HCT116 (cell line): Measurements from ENCODE around the gene CRYBG2. TPM values are rescaled to one million over a fixed set of nuclear protein-coding genes. Genes with fewer than 3 reads are reported as not detected.

Experiments
- ATAC-seq: fragments of 200-7000 bp; cut with Tn5 transposase; 2 replicates; pipeline ENCODE4 v1.9.1; 2020; ENCODE audit warnings: mild to moderate bottlenecking, moderate library complexity
- BruUV-seq: library from RNA; stranded (reverse); fragments of 400-500 nt; replicated peaks from 2 replicates; lab custom pipeline; 2021; lab: Mats Ljungman, UMichigan
- CTCF ChIA-PET: fragments of 300-600 bp; sonication (Branson Sonifier 250); formaldehyde crosslinking; loops from one replicate; lab custom pipeline; 2021; ENCODE audit warnings: antibody characterized with exemption; lab: Charles Lee
- POLR2A ChIA-PET: fragments of 300-600, 350-600 bp; sonication (Branson Sonifier 250); formaldehyde crosslinking; loops from one replicate; lab custom pipeline; 2021; ENCODE audit warnings: antibody characterized with exemption; lab: Charles Lee
- RAD21 ChIA-PET, 2 experiments: fragments of 300-600 bp; sonication (Branson Sonifier 250); formaldehyde crosslinking; loops; one replicate each; lab custom pipeline; 2023; ENCODE audit warnings: low total read pairs in 2 of 2; ENCODE audit not compliant: uncharacterized antibody in 2 of 2, unreplicated experiment in 2 of 2, low non-redundant PET in 1 of 2; lab: Charles Lee
- DNase-seq: peaks from one replicate; pipeline ENCODE4 v3.0.0-alpha.2; 2010; ENCODE audit warnings: low read depth, low spot score
- H2AFZ ChIP-seq: fragments of 200-600 bp; shearing (Covaris generic), sonication (generic); 2 replicates; pipeline ENCODE4 v1.6.1; 2017; ENCODE audit warnings: low read depth, mixed run types, mixed read lengths, antibody characterized with exemption, low read length; ENCODE audit not compliant: poor library complexity, severe bottlenecking
- H3K27ac ChIP-seq: 2 replicates; pipeline ENCODE4 v1.5.1; 2012; ENCODE audit warnings: low read depth, low read length
- H3K27me3 ChIP-seq: fragments of 200-600 bp; sonication (generic); 2 replicates; pipeline ENCODE4 v1.6.1; 2016; ENCODE audit warnings: mixed run types, low read length, mixed read lengths; ENCODE audit not compliant: insufficient read depth
- H3K36me3 ChIP-seq, 2 experiments: fragments of 200-500 bp in 1 of 2; fragments of 200-600 bp in 1 of 2; sonication (Bioruptor generic) in 1 of 2; sonication (generic) in 1 of 2; 2 replicates each; pipeline versions ENCODE4 v1.5.1 to v1.6.1; 2014 to 2016; ENCODE audit warnings: low read length in 2 of 2, inconsistent platforms in 1 of 2, mixed read lengths in 1 of 2, mixed run types in 1 of 2; ENCODE audit not compliant: insufficient read depth in 2 of 2, control insufficient read depth in 1 of 2
- H3K4me1 ChIP-seq, 2 experiments: fragments of 200-600 bp in 1 of 2; sonication (generic) in 1 of 2; 2 replicates each; pipeline versions ENCODE4 v1.5.1 to v1.6.1; 2012 to 2017; ENCODE audit warnings: low read length in 2 of 2, inconsistent platforms in 1 of 2, mild to moderate bottlenecking in 1 of 2, mixed read lengths in 1 of 2, mixed run types in 1 of 2, moderate library complexity in 1 of 2; ENCODE audit not compliant: insufficient read depth in 2 of 2, control insufficient read depth in 1 of 2
- H3K4me2 ChIP-seq: fragments of 200-600 bp; sonication (generic); 2 replicates; pipeline ENCODE4 v1.6.1; 2017; ENCODE audit warnings: mixed run types, low read length, mixed read lengths
- H3K4me3 ChIP-seq, 2 experiments: fragments of 200-600 bp in 1 of 2; sonication (generic) in 1 of 2; replicated peaks in 1 of 2; 2 replicates each; pipeline ENCODE4 v1.5.1; 2011 to 2016; ENCODE audit warnings: low read length in 2 of 2, control low read depth in 1 of 2, low read depth in 1 of 2, mild to moderate bottlenecking in 1 of 2, mixed read lengths in 1 of 2, mixed run types in 1 of 2
- H3K79me2 ChIP-seq: fragments of 200-600 bp; sonication (generic); 2 replicates; pipeline ENCODE4 v1.6.1; 2017; ENCODE audit warnings: mild to moderate bottlenecking, mixed run types, low read length, moderate library complexity, mixed read lengths; ENCODE audit not compliant: insufficient read depth
- H3K9ac ChIP-seq: fragments of 200-600 bp; sonication (generic); 2 replicates; pipeline ENCODE4 v1.6.1; 2016; ENCODE audit warnings: low read length, mixed read lengths
- H3K9me2 ChIP-seq: fragments of 200-600 bp; sonication (generic), shearing (Covaris generic); 2 replicates; pipeline ENCODE4 v1.6.1; 2017; ENCODE audit warnings: mixed run types, mild to moderate bottlenecking, moderate library complexity; ENCODE audit not compliant: insufficient read depth
- H3K9me3 ChIP-seq, 2 experiments: fragments of 200-500 bp in 1 of 2; fragments of 200-600 bp in 1 of 2; sonication (Bioruptor generic) in 1 of 2; sonication (generic) in 1 of 2; 2 replicates each; pipeline ENCODE4 v1.6.1; 2014 to 2017; ENCODE audit warnings: low read length in 2 of 2, mixed read lengths in 2 of 2, inconsistent platforms in 1 of 2, low read depth in 1 of 2, mild to moderate bottlenecking in 1 of 2, mixed run types in 1 of 2, moderate library complexity in 1 of 2; ENCODE audit not compliant: control insufficient read depth in 1 of 2, insufficient read depth in 1 of 2
- H4K20me1 ChIP-seq: fragments of 200-600 bp; sonication (generic), shearing (Covaris generic); 2 replicates; pipeline ENCODE4 v1.6.1; 2017; ENCODE audit warnings: mixed run types, mild to moderate bottlenecking, moderate library complexity; ENCODE audit not compliant: insufficient read depth
- CBX3 ChIP-seq: IDR thresholded peaks from 2 replicates; pipeline ENCODE4 v1.6.1; 2012; ENCODE audit warnings: low read depth
- CEBPB ChIP-seq: IDR thresholded peaks from 2 replicates; pipeline ENCODE4 v1.6.1; 2012; ENCODE audit warnings: low read depth
- CTCF ChIP-seq, 3 experiments: fragments of 200-600 bp in 1 of 3; sonication (generic) in 1 of 3; IDR thresholded peaks in 2 of 3; conservative IDR thresholded peaks in 1 of 3; 2 replicates each; pipeline ENCODE4 v1.5.1; 2012 to 2017; ENCODE audit warnings: low read depth in 2 of 3, low read length in 2 of 3, antibody characterized with exemption in 1 of 3, borderline replicate concordance in 1 of 3, control low read depth in 1 of 3, mild to moderate bottlenecking in 1 of 3, mixed read lengths in 1 of 3, mixed run types in 1 of 3, moderate library complexity in 1 of 3; ENCODE audit not compliant: insufficient read depth in 1 of 3
- EGR1 ChIP-seq: IDR thresholded peaks from 2 replicates; pipeline ENCODE4 v1.6.1; 2012; ENCODE audit warnings: low read depth
- ELF1 ChIP-seq: IDR thresholded peaks from 2 replicates; pipeline ENCODE4 v1.6.1; 2012; ENCODE audit warnings: low read depth, borderline replicate concordance
- FOSL1 ChIP-seq: IDR thresholded peaks from 2 replicates; pipeline ENCODE4 v1.6.1; 2012; ENCODE audit warnings: low read depth
- SIN3A ChIP-seq: IDR thresholded peaks from 2 replicates; pipeline ENCODE4 v1.6.1; 2012; ENCODE audit warnings: low read depth
- SP1 ChIP-seq: IDR thresholded peaks from 2 replicates; pipeline ENCODE4 v1.6.1; 2012; ENCODE audit warnings: low read depth
- ZBTB33 ChIP-seq: IDR thresholded peaks from 2 replicates; pipeline ENCODE4 v1.6.1; 2011; ENCODE audit warnings: mild to moderate bottlenecking, low read length, moderate library complexity; ENCODE audit not compliant: insufficient replicate concordance; ENCODE audit errors: extremely low read depth
- ZFX ChIP-seq: fragments of 450-650 bp; IDR thresholded peaks from 2 replicates; pipeline ENCODE4 v1.6.1; 2017
- ZNF274 ChIP-seq: fragments of 200-500 bp; sonication (Bioruptor generic); IDR thresholded peaks from 2 replicates; pipeline ENCODE4 v1.6.1; 2014; ENCODE audit warnings: mild to moderate bottlenecking, low read depth, low read length, inconsistent platforms
- intact Hi-C: fragments of 100-400 bp; cut with micrococcal nuclease; formaldehyde crosslinking; loops from 2 replicates; pipeline ENCODE4 v1.10.0; 2022
- total RNA-seq: library from RNA; stranded (reverse); gene quantifications from one replicate; pipeline ENCODE4 v1.2.1, GENCODE V29; 2021; ENCODE audit not compliant: unreplicated experiment
- TF ChIP-seq, protein P1 (sequence below): IDR thresholded peaks from 2 replicates; pipeline ENCODE4 v1.6.1; 2012
- TF ChIP-seq, protein P2 (sequence below): IDR thresholded peaks from 2 replicates; pipeline ENCODE4 v1.6.1; 2012; ENCODE audit warnings: low read depth
- TF ChIP-seq, protein P3 (sequence below): IDR thresholded peaks from 2 replicates; pipeline ENCODE4 v1.6.1; 2012

Gene CRYBG2
- total RNA-seq, 1 experiment from 2014 or later = 10.5 TPM

DNA sequence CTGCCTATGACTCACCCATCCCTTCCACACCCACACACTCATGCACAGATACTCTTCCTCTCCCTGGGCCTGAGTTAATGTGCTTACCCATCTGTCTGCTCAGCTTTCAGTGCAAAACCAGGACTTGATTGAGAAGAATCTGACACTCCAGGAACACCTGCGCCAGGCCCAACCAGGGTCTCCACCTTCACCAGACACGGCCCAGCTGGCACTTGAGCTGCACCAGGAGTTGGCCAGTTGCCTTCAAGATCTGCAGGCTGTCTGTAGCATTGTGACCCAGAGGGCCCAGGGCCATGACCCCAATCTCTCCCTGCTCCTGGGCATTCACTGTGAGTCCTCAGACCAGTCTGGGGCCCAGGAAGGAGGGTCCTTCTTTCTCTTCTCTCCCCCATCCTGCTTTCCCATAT lies 77.5 kb downstream of the CRYBG2 start:
- intact Hi-C loops = loop anchor here (5.0 kb wide), 1 partner anchor 239 kb away; no protein-coding TSS in a partner anchor
- peaks cover 27 to 45% of the 10 kb centered on the region in 2 experiments for H3K36me3 ChIP-seq

More for the DNA sequence above, 77.5 kb downstream of the CRYBG2 start:
- H3K4me2 ChIP-seq = peak overlapping the region; percentile 59
- ATAC-seq = no peak
- POLR2A ChIA-PET = interaction anchor here (1.2 kb wide), 1 partner anchor 9 kb away, joined by 4 read pairs; no protein-coding TSS in a partner anchor
- BruUV-seq = no TSS peak
- H4K20me1 ChIP-seq = no peaks in the 10 kb centered on the region
- no peak for TF ChIP-seq SIN3A
- TF ChIP-seq, protein P1, sequence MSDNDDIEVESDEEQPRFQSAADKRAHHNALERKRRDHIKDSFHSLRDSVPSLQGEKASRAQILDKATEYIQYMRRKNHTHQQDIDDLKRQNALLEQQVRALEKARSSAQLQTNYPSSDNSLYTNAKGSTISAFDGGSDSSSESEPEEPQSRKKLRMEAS = no peak
- no peak for TF ChIP-seq EGR1
- no peak for TF ChIP-seq CEBPB
- TF ChIP-seq, protein P2, sequence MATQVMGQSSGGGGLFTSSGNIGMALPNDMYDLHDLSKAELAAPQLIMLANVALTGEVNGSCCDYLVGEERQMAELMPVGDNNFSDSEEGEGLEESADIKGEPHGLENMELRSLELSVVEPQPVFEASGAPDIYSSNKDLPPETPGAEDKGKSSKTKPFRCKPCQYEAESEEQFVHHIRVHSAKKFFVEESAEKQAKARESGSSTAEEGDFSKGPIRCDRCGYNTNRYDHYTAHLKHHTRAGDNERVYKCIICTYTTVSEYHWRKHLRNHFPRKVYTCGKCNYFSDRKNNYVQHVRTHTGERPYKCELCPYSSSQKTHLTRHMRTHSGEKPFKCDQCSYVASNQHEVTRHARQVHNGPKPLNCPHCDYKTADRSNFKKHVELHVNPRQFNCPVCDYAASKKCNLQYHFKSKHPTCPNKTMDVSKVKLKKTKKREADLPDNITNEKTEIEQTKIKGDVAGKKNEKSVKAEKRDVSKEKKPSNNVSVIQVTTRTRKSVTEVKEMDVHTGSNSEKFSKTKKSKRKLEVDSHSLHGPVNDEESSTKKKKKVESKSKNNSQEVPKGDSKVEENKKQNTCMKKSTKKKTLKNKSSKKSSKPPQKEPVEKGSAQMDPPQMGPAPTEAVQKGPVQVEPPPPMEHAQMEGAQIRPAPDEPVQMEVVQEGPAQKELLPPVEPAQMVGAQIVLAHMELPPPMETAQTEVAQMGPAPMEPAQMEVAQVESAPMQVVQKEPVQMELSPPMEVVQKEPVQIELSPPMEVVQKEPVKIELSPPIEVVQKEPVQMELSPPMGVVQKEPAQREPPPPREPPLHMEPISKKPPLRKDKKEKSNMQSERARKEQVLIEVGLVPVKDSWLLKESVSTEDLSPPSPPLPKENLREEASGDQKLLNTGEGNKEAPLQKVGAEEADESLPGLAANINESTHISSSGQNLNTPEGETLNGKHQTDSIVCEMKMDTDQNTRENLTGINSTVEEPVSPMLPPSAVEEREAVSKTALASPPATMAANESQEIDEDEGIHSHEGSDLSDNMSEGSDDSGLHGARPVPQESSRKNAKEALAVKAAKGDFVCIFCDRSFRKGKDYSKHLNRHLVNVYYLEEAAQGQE = no peak
- TF ChIP-seq ZBTB33 = no peak
- no peak for TF ChIP-seq FOSL1
- no peak for TF ChIP-seq ZNF274
- TF ChIP-seq ELF1 = no peak
- no peak for TF ChIP-seq SP1
- no peak for TF ChIP-seq ZFX
- TF ChIP-seq, protein P3, sequence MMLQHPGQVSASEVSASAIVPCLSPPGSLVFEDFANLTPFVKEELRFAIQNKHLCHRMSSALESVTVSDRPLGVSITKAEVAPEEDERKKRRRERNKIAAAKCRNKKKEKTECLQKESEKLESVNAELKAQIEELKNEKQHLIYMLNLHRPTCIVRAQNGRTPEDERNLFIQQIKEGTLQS = no peak
- TF ChIP-seq CTCF (IDR thresholded peaks at IDR 0.05 in 2 of 3, conservative IDR thresholded peaks at IDR 0.05 in 1 of 3; ENCODE audit: borderline replicate concordance in 1 of 3, insufficient read depth in 1 of 3, low read depth in 2 of 3, low read length in 2 of 3) = no peak
- TF ChIP-seq CBX3 = no peak
- no peaks in the 10 kb centered on the region for H3K27me3 ChIP-seq
- no peak overlapping the region for H2AFZ ChIP-seq
- H3K9me3 ChIP-seq = no peaks in the 10 kb centered on the region
- CTCF ChIA-PET = interaction anchor here (0.6 to 3.9 kb wide), 18 partner anchors 9 to 241 kb away, joined by 3 to 47 read pairs (median 5); partner anchors contain the start of gene CEP85
- no peaks in the 10 kb centered on the region for H3K9me2 ChIP-seq
- peaks cover 18% of the 10 kb centered on the region for H3K79me2 ChIP-seq
- peak overlapping the region; percentile 32 for H3K9ac ChIP-seq
- no peak for DNase-seq
- peak overlapping the region; percentile 60 for H3K27ac ChIP-seq
- RAD21 ChIA-PET = interaction anchor here in 1 of 2 experiments (1.1 kb wide), 1 partner anchor 141 kb away, joined by 3 read pairs; no protein-coding TSS in a partner anchor
- H3K4me3 ChIP-seq = no peak overlapping the region
- H3K4me1 ChIP-seq = peaks cover 27 to 69% of the 10 kb centered on the region in 2 experiments
